Activated CD8-positive, alpha-beta memory T cell treated with anti-CD3 and anti-CD28 coated beads, Interleukin-2, amount 50 U/mL, for 48 hours (primary cell): ENCODE measurements around the gene CACNA1E.

ENCODE experiments used
- DNase-seq: peaks from one replicate; pipeline ENCODE4 v3.0.0-alpha.2; 2020

CACNA1E gene

DNA sequence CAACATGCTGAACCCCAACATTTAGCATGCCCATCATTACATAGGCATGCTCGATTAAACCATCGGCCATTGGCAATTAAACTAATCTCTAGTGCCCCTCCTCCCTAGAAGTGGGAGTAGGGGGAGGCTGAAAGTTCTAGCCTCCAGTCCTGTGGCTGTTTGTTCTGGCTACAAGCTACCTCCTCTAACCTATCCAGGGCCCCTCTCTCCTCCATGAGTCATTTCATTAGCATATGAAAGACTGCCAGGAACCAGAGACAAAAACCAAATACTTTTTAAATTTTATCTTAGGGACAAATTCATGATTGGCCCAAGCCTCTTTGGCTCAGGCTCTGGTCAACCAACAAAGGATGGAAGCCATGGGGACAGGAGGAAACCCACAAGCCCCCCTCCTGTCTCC is 231.1 kb downstream of the CACNA1E start:
- DNase-seq, result no peak

DNA sequence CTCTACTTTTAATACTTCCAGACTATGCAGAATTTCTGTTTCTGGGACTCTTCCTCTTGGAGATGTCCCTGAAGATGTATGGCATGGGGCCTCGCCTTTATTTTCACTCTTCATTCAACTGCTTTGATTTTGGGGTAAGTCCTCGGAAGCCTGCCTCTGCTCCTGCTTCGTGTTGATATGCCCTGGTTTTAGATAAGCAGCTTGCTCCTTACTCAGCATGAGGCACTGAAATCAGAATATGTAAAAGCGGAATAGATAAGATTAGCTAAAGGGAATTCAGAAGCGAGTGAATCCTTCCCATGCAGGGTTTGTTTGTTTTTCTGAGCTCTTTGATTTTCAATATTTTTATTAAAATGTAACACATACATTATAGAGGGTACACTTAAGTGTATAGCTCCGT is 234.7 kb downstream of the CACNA1E start:
- no peak for DNase-seq

DNA sequence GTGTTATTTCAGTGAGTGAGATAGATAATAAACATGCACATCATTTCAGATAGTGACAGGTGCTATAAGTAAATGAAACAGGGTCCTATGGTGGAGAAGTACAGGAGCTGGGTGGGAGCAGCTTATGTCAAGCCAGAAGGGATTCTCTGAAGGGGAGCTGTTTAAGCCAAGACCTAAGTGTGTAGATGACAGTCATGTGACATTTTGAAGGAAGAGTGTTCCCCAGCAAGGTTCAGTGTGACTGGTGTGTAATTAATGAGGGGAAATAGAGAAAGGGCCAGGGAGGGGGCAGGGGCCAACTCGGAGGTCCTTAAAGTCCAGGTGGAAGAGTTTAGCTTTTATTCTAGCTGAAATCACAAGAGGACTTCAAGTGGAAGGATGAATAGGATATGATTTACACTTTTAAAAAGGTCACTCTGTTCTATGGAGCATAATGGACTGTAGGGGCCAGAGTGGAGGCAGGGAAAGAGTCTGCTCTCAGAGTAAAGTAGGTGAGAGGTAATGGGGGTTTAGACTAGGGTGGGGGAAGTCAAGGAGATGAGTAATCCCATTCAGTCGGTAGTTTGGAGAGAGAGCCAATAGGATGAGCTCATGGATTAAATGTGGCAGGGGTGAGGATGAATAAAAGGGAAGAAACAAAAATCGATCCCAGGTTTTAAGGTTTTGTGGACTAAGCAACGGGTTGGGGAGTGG is 243.1 kb downstream of the CACNA1E start:
- no peak for DNase-seq

DNA sequence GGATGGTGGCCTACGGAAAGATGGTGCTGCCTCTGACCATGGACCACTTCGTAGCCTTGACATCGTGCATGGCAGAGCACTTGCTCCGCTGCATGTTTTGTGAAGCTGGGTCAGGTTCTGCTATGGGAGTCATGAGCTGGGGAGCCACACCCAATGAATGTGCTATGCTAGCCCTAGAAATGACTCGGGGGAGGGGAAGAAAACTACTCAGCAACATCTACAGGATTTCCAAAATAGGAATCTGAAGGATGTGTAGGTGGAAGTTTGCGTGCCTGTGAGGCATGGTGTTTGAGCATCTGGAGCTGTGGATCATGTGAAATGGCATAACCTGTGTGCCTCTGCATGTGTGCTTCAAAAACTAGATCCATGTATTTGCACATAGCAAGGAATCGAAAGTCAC is 247.3 kb downstream of the CACNA1E start:
- no peak for DNase-seq

DNA sequence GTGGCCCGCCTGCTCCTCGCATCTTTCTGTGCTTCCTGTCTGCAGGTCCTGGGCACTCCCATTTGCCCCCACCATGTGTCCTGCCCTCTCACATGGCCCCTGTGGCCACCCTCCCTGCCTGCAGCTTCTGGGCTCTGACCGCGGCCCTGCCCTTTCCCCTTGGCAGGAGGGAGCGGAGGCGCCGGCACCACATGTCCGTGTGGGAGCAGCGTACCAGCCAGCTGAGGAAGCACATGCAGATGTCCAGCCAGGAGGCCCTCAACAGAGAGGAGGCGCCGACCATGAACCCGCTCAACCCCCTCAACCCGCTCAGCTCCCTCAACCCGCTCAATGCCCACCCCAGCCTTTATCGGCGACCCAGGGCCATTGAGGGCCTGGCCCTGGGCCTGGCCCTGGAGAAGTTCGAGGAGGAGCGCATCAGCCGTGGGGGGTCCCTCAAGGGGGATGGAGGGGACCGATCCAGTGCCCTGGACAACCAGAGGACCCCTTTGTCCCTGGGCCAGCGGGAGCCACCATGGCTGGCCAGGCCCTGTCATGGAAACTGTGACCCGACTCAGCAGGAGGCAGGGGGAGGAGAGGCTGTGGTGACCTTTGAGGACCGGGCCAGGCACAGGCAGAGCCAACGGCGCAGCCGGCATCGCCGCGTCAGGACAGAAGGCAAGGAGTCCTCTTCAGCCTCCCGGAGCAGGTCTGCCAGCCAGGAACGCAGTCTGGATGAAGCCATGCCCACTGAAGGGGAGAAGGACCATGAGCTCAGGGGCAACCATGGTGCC is 249.1 kb downstream of the CACNA1E start:
- no peak for DNase-seq

GRCh38 chr1:181733486-181733885 is 250.2 kb downstream of the CACNA1E start:
- DNase-seq, result no peak

DNA sequence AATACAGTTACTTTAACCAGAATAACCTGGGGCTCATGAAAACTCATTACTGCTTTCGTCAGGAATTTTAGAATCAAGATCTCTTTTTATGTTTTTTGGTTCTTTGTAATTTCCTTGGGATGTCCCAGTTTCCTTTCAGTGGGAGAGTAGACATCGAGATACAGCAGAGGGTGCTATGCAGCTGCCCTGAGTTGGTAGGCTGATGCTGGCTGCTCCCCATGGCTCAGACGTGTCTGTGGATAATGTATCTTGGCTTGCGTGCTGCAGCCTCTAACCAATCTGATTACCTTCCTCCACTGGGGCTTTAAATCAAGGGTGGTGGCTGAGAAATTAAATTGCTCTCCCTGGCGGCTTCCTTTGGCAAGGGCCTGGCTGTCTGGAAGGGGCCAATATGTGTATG is 253.7 kb downstream of the CACNA1E start:
- no peak for DNase-seq

- DNase-seq, result no peak
Measured at GRCh38 chr1:181739214-181739613, 255.9 kb downstream of the CACNA1E start.

DNA sequence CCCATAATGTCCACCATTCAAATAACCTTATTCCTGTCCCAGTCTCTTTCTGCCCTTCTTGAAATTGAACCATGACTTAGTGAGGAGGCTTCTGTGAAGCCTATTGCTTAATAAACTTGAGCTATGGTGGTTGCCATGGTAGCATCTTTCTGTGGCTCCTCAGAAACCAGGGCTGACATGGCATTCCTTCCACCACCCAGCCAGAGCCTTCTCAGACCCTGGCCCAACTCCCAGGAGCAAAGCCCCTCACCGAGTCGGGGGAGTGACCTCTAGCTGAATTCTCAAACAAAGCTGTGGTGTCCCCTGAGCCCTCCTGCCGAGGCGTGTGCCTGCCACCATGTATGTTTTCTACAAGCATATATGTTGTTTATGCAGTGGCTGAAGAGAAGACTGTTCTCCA is 259.1 kb downstream of the CACNA1E start:
- DNase-seq, result no peak

DNA sequence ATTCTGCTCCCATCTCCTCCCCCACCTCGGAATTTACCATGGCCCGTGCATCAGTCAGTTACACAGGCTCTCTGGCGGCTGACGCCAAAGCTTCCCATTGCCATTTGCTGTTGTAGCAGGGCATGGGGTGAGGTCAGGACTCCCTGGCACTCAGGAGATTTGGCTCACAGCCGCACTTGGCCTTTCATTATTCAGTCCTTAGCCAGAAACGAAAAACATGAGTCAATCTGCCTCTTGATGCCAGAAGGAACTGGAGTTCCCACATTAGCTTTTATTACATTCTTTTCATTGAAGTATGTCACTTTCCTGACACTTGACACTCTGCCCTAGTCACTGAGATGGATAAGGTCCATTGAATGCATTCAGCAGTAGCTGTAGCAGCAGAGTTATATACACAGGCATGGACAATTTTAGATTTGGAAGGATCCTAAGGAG is 260.6 kb downstream of the CACNA1E start:
- DNase-seq, result no peak

DNA sequence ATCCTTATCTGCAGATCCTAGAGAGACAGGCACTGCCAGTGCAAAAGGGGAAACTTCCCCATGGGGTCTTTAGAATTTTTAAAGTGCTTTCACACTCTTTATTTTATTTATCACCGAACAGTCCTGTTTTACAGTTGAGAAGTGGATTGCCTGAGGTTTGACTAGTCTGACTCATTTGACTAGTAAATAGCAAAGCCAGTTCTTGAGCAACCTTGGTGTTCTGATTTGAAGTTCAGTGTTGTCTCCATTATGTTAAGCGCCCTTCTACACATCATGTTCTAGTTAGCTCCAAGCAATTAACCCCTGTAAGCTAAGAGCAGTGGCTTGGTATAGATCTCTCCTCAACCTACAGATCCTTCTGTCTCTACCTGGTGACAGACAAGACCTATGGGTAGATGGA is 262.9 kb downstream of the CACNA1E start:
- DNase-seq, result no peak

DNA sequence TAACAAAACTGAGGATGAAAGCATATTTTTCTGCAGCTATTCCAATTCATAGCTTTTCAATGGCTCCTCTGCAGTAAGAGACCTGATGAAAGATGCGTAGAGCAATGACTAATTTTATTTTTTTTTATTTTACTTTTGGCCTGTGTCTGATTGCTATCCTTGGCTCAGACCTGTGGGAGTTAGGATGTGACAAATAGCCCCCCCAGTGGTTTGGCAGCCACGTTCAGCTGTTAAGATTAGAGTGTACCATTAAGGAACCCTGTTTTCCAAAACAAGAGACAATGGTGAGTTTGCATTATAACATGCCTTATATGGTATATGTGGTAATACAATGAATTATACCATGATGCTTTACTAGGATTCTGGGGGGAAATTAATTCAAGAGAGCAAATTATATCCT is 264.7 kb downstream of the CACNA1E start:
- DNase-seq, result no peak

DNA sequence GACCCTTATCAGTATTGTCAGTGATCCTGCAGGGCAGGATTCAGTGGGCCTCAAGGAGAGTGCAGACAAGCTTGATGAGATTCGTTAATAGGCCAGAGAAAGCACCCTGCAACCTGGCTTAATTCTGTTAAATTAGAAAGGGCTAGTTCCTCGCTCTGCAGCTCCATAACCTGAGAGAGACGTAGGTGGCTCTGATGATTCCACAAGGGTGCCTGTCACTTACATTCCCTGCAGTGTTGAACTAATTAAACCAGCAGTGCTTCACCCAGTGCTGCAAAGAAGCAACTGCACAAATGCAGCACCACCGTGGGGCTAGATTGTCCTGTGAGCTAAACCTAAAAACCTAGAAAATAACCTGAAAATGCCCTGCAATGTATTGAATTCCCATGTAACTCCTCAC is 270.8 kb downstream of the CACNA1E start:
- no peak for DNase-seq

DNA sequence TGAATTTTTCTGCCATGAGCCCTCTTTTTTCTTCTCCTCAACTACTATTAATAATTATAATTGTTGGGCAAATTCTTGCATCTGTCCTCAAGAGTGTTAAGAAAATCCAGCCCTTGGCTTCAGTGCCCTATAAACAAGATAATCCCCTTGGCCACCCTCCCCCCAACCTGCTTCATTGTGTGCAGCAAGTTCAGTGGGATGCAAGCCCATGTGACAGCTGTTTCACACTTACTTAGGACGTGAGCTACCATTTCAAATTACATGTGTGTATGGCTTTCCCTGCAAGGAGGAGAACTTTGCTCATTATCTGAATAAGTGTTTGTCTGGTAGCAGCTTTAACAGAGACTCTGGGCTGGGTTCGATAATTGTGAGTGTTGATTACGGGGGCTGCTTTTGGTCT is 276.2 kb downstream of the CACNA1E start:
- no peak for DNase-seq

- no peak for DNase-seq
Measured at GRCh38 chr1:181763736-181764135, 280.4 kb downstream of the CACNA1E start.

DNA sequence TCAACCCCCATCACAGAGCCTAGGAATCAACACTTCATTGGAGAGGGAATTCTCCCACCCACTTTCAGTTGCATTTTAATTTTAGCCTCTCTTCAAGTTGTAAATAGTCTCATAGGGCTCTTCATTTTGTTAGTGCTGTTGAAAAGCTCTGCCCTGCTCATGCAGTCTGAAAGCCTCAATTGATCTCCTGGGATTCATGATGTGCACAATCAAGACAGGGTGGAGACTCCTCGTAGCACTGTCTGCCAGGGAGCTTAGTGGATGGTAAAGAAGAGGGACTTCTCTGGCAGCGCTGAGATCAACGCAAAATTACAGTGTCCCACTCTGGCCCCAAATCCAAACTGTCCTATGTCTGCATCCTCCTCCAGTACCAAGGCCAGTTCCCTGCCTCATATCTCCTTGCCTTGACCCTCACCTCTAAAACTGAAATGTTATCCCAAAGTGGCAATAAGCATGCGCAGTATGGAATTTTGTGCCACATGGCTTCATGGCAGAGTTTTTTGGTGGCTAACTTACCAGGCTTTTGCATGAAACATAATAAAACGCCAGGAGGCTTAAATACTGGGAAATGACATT is 282.2 kb downstream of the CACNA1E start:
- DNase-seq, result no peak

GRCh38 chr1:181767001-181767708 is 283.8 kb downstream of the CACNA1E start:
- DNase-seq, result no peak

DNA sequence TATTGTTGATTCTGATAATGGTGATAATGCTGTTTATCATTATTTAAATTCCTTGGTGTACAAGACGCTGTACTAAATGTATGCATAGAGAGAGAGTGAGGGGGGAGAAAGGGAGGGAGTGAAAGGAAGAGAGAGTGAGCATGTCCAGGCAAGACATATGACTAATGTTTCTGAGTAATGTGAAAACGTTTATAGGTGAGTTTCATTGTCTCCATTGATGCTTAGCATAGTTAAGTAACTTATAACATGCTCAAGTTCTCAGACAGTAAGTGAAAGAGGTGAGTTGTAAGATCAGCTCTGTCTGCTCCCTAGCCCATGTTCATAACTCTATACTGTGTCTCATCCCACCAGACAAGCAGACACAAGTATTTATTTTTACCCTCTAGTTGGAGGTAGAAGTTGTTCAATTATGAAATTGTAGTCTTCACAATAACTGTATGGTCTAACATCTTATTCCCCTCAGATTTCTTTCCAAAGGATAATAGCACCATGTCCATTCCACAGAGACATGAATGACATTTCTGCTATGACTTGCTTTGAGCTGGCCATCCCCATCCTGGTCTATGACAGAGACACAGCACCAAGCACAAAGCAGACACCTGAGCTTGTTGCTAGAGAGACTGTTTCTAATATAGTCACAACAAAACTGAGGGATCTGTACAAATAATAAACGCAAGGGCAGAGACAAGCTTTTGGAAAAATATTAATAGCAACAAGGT is 285.1 kb downstream of the CACNA1E start:
- DNase-seq, result no peak

DNA sequence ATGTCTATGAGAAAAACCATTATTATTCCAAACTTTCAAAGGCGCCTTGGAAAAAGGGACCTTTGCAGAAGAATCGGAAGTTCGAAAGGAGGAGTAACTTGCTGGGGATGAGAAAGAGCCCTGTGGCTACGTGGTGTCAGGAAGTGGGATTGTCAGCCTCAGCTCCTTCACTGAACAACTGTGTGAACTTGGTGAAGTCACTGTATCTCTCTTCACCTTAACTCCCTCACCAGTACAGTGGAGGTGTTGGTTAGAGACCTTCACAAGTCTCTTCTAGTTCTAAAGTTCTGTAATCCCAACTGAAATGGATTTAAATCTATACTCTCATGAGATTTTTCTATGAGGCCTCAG is 285.6 kb downstream of the CACNA1E start:
- no peak for DNase-seq

GRCh38 chr1:181769846-181770245 is 286.5 kb downstream of the CACNA1E start:
- no peak for DNase-seq

GRCh38 chr1:181772714-181773113 is 289.4 kb downstream of the CACNA1E start:
- no peak for DNase-seq

- no peak for DNase-seq
Measured at GRCh38 chr1:181776044-181776443, 292.7 kb downstream of the CACNA1E start.

DNA sequence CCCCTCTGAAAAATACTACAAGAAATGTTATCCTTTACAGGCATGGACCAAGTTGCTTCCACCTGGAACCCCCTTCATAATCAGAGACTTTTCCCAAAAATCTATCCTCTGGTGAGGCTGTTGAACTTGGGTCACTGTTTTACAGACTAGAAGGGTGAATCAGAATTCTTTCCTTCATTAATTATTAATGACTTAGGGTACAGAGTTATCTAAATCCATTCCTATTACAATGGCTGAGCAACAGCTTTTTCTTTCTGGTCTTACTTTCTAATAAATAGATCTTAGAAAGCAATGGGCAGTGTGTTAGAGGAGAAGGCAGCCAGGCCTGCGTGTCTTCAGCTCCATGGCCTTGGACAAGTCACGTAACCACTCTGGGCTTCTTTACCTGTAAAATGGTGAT is 294.0 kb downstream of the CACNA1E start:
- no peak for DNase-seq
